OCI-M2 (cell line): ENCODE results near the gene NOL4L.

Experiments used
- DNase-seq: peaks from one replicate; lab custom pipeline; 2025; ENCODE audit not compliant: unreplicated experiment; lab: John Stamatoyannopoulos, UW

The NOL4L gene

GRCh38 chr20:32397567-32398084, 187.5 kb downstream of the NOL4L start:
- DNase-seq, result no peak

DNA sequence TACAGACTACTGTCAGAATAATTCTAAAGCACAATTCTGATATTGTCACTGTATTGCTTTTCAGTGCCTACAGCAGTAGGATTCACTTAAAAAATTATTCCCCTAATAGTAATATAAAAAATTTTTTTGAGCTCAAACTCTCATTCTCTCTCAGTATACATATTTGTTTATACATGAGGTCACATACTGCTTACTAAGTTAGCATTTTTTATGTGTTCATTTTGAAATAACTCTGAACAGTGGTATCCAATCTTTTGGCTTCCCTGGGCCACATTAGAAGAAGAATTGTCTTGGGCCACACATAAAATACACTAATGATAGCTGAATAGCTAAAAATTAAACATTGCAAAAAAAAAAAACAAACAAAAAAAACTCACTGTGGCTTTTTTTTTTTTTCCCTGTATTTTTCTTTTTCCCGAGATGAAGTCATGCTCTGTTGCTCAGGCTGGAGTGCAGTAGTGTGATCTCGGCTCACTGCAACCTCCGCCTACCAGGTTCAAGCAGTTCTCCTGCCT, 188.4 kb downstream of the NOL4L start:
- no peak for DNase-seq

GRCh38 chr20:32395066-32395465, 190.1 kb downstream of the NOL4L start:
- DNase-seq, result no peak
